ENCODE results near the gene MFAP3L.

The MFAP3L gene

DNA sequence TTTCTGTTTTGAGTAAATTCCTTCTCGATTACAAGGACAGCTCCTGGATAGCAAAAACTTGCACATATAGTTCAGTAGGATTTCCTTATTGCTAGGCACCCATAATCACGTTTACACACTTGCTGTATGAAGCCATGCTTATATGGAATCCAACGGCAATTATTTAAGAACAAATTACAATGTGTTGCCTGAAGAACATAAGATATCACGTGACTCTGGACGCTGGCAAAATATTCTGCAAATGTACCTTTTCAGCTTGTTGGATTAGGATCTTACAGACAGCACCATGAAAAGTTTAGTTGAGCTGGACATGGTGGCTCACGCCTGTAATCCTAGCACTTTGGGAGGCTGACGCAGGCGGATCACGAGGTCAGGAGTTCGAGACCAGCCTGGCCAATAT lies 17.4 kb downstream of the MFAP3L start:
- Histone ChIP-seq H3K9ac (ENCODE audit: low read length) (no peak overlapping the region), H3K79me1 (replicated peaks; ENCODE audit: low read length, poor library complexity, severe bottlenecking) (no peaks in the 10 kb centered on the region), H2AK5ac (ENCODE audit: low read length, severe bottlenecking) (no peak overlapping the region), H3K18ac (ENCODE audit: low read depth in 1 of 2, low read length in 2 of 2) (no peak overlapping the region), H3K14ac (ENCODE audit: low read length in 2 of 2) (no peak overlapping the region), H3K27me3 (ENCODE audit: control insufficient read depth in 1 of 2, insufficient read depth in 1 of 2, low read length in 2 of 2) (no peaks in the 10 kb centered on the region), H2BK5ac (ENCODE audit: low read depth, low read length, poor library complexity, severe bottlenecking) (no peak overlapping the region), H2BK120ac (ENCODE audit: low read depth, low read length) (no peak overlapping the region), H4K91ac (ENCODE audit: low read length) (no peak overlapping the region), H3K23ac (ENCODE audit: low read length in 2 of 2) (no peak overlapping the region), H2BK12ac (ENCODE audit: low read length in 2 of 2) (no peak overlapping the region), H3K36me3 (ENCODE audit: control insufficient read depth in 1 of 2, insufficient read depth in 2 of 2, low read depth in 1 of 2, low read length in 2 of 2) (no peaks in the 10 kb centered on the region), H3K9me3 (ENCODE audit: control insufficient read depth, low read length) (no peaks in the 10 kb centered on the region), H3K4me3 (ENCODE audit: insufficient read depth in 1 of 2, low read depth in 1 of 2, low read length in 2 of 2) (no peak overlapping the region), H2BK15ac (ENCODE audit: low read depth, poor library complexity, severe bottlenecking) (no peak overlapping the region), H3K4me1 (ENCODE audit: control insufficient read depth, insufficient read depth, low read depth, low read length) (peaks cover 3% of the 10 kb centered on the region), H3K4ac (ENCODE audit: low read depth in 1 of 2, low read length in 2 of 2) (no peak overlapping the region), H3K27ac (ENCODE audit: low read length, poor library complexity, severe bottlenecking) (no peak overlapping the region), H2AFZ (ENCODE audit: low read depth, low read length) (no peak overlapping the region), H4K8ac (ENCODE audit: low read length) (no peak overlapping the region), H3K4me2 (ENCODE audit: low read length, poor library complexity, severe bottlenecking) (no peak overlapping the region)
- WGBS: 88% methylated on average over 10 of the region's 10 CpGs
- DNase-seq: no peak

DNA sequence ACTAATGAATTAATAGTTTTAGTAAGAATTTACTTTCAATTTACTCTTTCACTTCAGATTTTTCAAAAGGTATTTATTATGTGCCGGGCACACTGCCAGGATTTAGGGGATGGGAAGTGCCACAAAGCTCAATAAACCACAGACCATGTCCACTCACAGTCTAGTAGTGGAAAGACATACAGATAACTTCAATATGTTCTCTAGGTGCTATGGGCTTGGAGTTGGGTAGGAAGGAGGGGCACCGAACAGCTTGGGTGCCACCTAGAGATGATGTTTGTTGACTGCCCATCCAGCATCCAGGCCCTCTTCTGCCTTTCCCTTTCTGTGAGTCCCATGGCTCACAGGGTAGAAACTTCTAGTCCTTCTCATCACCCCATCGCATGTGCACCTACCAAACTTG lies 17.8 kb downstream of the MFAP3L start:
- H3K23ac ChIP-seq (ENCODE audit: low read length in 2 of 2): no peak overlapping the region
- no peaks in the 10 kb centered on the region for H3K27me3 ChIP-seq (ENCODE audit: control insufficient read depth in 1 of 2, insufficient read depth in 1 of 2, low read length in 2 of 2)
- H2BK5ac ChIP-seq (ENCODE audit: low read depth, low read length, poor library complexity, severe bottlenecking): no peak overlapping the region
- 94% methylated on average over 3 of the region's 3 CpGs for WGBS
- H2BK120ac ChIP-seq (ENCODE audit: low read depth, low read length): no peak overlapping the region
- no peaks in the 10 kb centered on the region for H3K36me3 ChIP-seq (ENCODE audit: control insufficient read depth in 1 of 2, insufficient read depth in 2 of 2, low read depth in 1 of 2, low read length in 2 of 2)
- peaks cover 3% of the 10 kb centered on the region for H3K4me1 ChIP-seq (ENCODE audit: control insufficient read depth, insufficient read depth, low read depth, low read length)
- no peak overlapping the region for H2AFZ ChIP-seq (ENCODE audit: low read depth, low read length)
- no peak overlapping the region for H3K4ac ChIP-seq (ENCODE audit: low read depth in 1 of 2, low read length in 2 of 2)
- no peak overlapping the region for H3K4me3 ChIP-seq (ENCODE audit: insufficient read depth in 1 of 2, low read depth in 1 of 2, low read length in 2 of 2)
- no peak overlapping the region for H3K27ac ChIP-seq (ENCODE audit: low read length, poor library complexity, severe bottlenecking)
- H3K18ac ChIP-seq (ENCODE audit: low read depth in 1 of 2, low read length in 2 of 2): no peak overlapping the region
- H3K9ac ChIP-seq (ENCODE audit: low read length): no peak overlapping the region
- no peak overlapping the region for H3K14ac ChIP-seq (ENCODE audit: low read length in 2 of 2)
- no peaks in the 10 kb centered on the region for H3K79me1 ChIP-seq (replicated peaks; ENCODE audit: low read length, poor library complexity, severe bottlenecking)
- no peak overlapping the region for H2BK15ac ChIP-seq (ENCODE audit: low read depth, poor library complexity, severe bottlenecking)
- H4K8ac ChIP-seq (ENCODE audit: low read length): no peak overlapping the region
- H3K4me2 ChIP-seq (ENCODE audit: low read length, poor library complexity, severe bottlenecking): no peak overlapping the region
- no peak overlapping the region for H4K91ac ChIP-seq (ENCODE audit: low read length)
- no peaks in the 10 kb centered on the region for H3K9me3 ChIP-seq (ENCODE audit: control insufficient read depth, low read length)
- no peak overlapping the region for H2AK5ac ChIP-seq (ENCODE audit: low read length, severe bottlenecking)
- no peak for DNase-seq
- H2BK12ac ChIP-seq (ENCODE audit: low read length in 2 of 2): no peak overlapping the region

- no peak overlapping the region for H3K27ac ChIP-seq (ENCODE audit: low read length, poor library complexity, severe bottlenecking)
- no peaks in the 10 kb centered on the region for H3K79me1 ChIP-seq (replicated peaks; ENCODE audit: low read length, poor library complexity, severe bottlenecking)
- no peak overlapping the region for H3K4ac ChIP-seq (ENCODE audit: low read depth in 1 of 2, low read length in 2 of 2)
- H3K36me3 ChIP-seq (ENCODE audit: control insufficient read depth in 1 of 2, insufficient read depth in 2 of 2, low read depth in 1 of 2, low read length in 2 of 2): no peaks in the 10 kb centered on the region
- no peak overlapping the region for H3K23ac ChIP-seq (ENCODE audit: low read length in 2 of 2)
- H3K27me3 ChIP-seq (ENCODE audit: control insufficient read depth in 1 of 2, insufficient read depth in 1 of 2, low read length in 2 of 2): no peaks in the 10 kb centered on the region
- no peak overlapping the region for H3K4me3 ChIP-seq (ENCODE audit: insufficient read depth in 1 of 2, low read depth in 1 of 2, low read length in 2 of 2)
- no peak overlapping the region for H2BK5ac ChIP-seq (ENCODE audit: low read depth, low read length, poor library complexity, severe bottlenecking)
- WGBS: 83% methylated on average over 3 of the region's 4 CpGs
- no peak overlapping the region for H2BK15ac ChIP-seq (ENCODE audit: low read depth, poor library complexity, severe bottlenecking)
- no peak overlapping the region for H2BK12ac ChIP-seq (ENCODE audit: low read length in 2 of 2)
- peak; percentile 8 for DNase-seq
- no peak overlapping the region for H4K8ac ChIP-seq (ENCODE audit: low read length)
- no peak overlapping the region for H2AK5ac ChIP-seq (ENCODE audit: low read length, severe bottlenecking)
- no peak overlapping the region for H3K18ac ChIP-seq (ENCODE audit: low read depth in 1 of 2, low read length in 2 of 2)
- peaks cover 3% of the 10 kb centered on the region for H3K4me1 ChIP-seq (ENCODE audit: control insufficient read depth, insufficient read depth, low read depth, low read length)
- H2AFZ ChIP-seq (ENCODE audit: low read depth, low read length): no peak overlapping the region
- H2BK120ac ChIP-seq (ENCODE audit: low read depth, low read length): no peak overlapping the region
- H3K14ac ChIP-seq (ENCODE audit: low read length in 2 of 2): no peak overlapping the region
- H3K9me3 ChIP-seq (ENCODE audit: control insufficient read depth, low read length): no peaks in the 10 kb centered on the region
- H3K4me2 ChIP-seq (ENCODE audit: low read length, poor library complexity, severe bottlenecking): no peak overlapping the region
- H3K9ac ChIP-seq (ENCODE audit: low read length): no peak overlapping the region
- H4K91ac ChIP-seq (ENCODE audit: low read length): no peak overlapping the region
These were observed 19.1 kb downstream of the MFAP3L start for GRCh38 chr4:170007113-170007512.

DNA sequence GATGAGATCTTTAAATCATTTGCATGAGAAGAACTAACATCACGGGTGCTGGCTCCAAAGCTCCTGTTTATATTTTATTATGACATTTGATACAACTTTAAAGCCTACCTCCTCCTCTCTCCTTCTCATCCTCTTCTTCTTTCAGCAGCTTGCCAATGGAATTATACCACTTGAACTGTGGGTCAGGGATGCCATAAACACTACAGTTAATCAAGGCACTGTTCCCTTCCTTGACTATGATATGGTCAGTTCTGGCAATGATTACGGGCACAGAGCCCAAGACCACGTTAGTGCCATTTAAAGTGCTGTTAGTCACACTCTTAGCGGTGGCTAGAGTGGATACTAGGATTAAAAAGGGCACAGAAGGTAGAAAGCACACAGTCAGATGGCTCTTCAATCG lies 20.7 kb downstream of the MFAP3L start:
- Histone ChIP-seq H3K79me1 (replicated peaks; ENCODE audit: low read length, poor library complexity, severe bottlenecking) (no peaks in the 10 kb centered on the region), H2AFZ (ENCODE audit: low read depth, low read length) (no peak overlapping the region), H2AK5ac (ENCODE audit: low read length, severe bottlenecking) (no peak overlapping the region), H3K9ac (ENCODE audit: low read length) (no peak overlapping the region), H3K4me3 (ENCODE audit: insufficient read depth in 1 of 2, low read depth in 1 of 2, low read length in 2 of 2) (no peak overlapping the region), H4K91ac (ENCODE audit: low read length) (no peak overlapping the region), H2BK15ac (ENCODE audit: low read depth, poor library complexity, severe bottlenecking) (peak overlapping the region; percentile 67), H3K4me2 (ENCODE audit: low read length, poor library complexity, severe bottlenecking) (no peak overlapping the region), H3K9me3 (ENCODE audit: control insufficient read depth, low read length) (no peaks in the 10 kb centered on the region), H4K8ac (ENCODE audit: low read length) (no peak overlapping the region), H3K14ac (ENCODE audit: low read length in 2 of 2) (peak overlapping the region in 1 of 2 experiments; percentile 3), H3K27me3 (ENCODE audit: control insufficient read depth in 1 of 2, insufficient read depth in 1 of 2, low read length in 2 of 2) (no peaks in the 10 kb centered on the region), H3K23ac (ENCODE audit: low read length in 2 of 2) (no peak overlapping the region), H2BK12ac (ENCODE audit: low read length in 2 of 2) (no peak overlapping the region), H3K4me1 (ENCODE audit: control insufficient read depth, insufficient read depth, low read depth, low read length) (peaks cover 3% of the 10 kb centered on the region), H2BK5ac (ENCODE audit: low read depth, low read length, poor library complexity, severe bottlenecking) (no peak overlapping the region), H3K36me3 (ENCODE audit: control insufficient read depth in 1 of 2, insufficient read depth in 2 of 2, low read depth in 1 of 2, low read length in 2 of 2) (no peaks in the 10 kb centered on the region), H3K4ac (ENCODE audit: low read depth in 1 of 2, low read length in 2 of 2) (no peak overlapping the region), H3K27ac (ENCODE audit: low read length, poor library complexity, severe bottlenecking) (no peak overlapping the region), H2BK120ac (ENCODE audit: low read depth, low read length) (no peak overlapping the region), H3K18ac (ENCODE audit: low read depth in 1 of 2, low read length in 2 of 2) (no peak overlapping the region)
- DNase-seq: no peak
- WGBS: 79% methylated on average over 5 of the region's 5 CpGs
